Astrocyte (in vitro differentiated cells and primary cell): ENCODE results near the gene ADSS1. TPM values are rescaled to one million over a fixed set of nuclear protein-coding genes. Genes with fewer than 3 reads are reported as not detected.

Experiments
- DNase-seq: peaks from one replicate; pipeline ENCODE4 v3.0.0-alpha.2; 2010; ENCODE audit warnings: low read depth
- FAIRE-seq: peaks from 2 replicates; lab custom pipeline; 2011; peaks lifted over from hg19 to GRCh38; lab: Jason Lieb, UNC
- H2AFZ ChIP-seq: 2 replicates; pipeline ENCODE4 v1.6.0; 2012; ENCODE audit warnings: low read depth, low read length, inconsistent platforms
- H3K27ac ChIP-seq: 2 replicates; pipeline ENCODE4 v1.5.1; 2011; ENCODE audit warnings: low read depth, low read length, inconsistent platforms
- H3K27me3 ChIP-seq: 2 replicates; pipeline ENCODE4 v1.6.0; 2011; ENCODE audit warnings: low read length, inconsistent platforms; ENCODE audit not compliant: insufficient read depth
- H3K36me3 ChIP-seq: 2 replicates; pipeline ENCODE4 v1.5.1; 2011; ENCODE audit warnings: low read length, inconsistent platforms; ENCODE audit not compliant: insufficient read depth
- H3K4me1 ChIP-seq: 2 replicates; pipeline ENCODE4 v1.5.1; 2011; ENCODE audit warnings: low read length, inconsistent platforms; ENCODE audit not compliant: insufficient read depth
- H3K4me2 ChIP-seq: 2 replicates; pipeline ENCODE4 v1.6.0; 2012; ENCODE audit warnings: low read length, inconsistent platforms
- H3K4me3 ChIP-seq: 2 replicates; pipeline ENCODE4 v1.5.1; 2011; ENCODE audit warnings: low read depth, mild to moderate bottlenecking, low read length, inconsistent platforms; ENCODE audit not compliant: insufficient read depth
- H3K79me2 ChIP-seq: 2 replicates; pipeline ENCODE4 v1.6.0; 2012; ENCODE audit warnings: mild to moderate bottlenecking, low read length, inconsistent platforms; ENCODE audit not compliant: insufficient read depth
- H3K9ac ChIP-seq: 2 replicates; pipeline ENCODE4 v1.6.0; 2012; ENCODE audit warnings: mild to moderate bottlenecking, low read length, inconsistent platforms
- H3K9me3 ChIP-seq: 2 replicates; pipeline ENCODE4 v1.5.1; 2012; ENCODE audit warnings: low read depth, mild to moderate bottlenecking, low read length, inconsistent platforms; ENCODE audit not compliant: insufficient read depth
- H4K20me1 ChIP-seq: 2 replicates; pipeline ENCODE4 v1.6.0; 2012; ENCODE audit warnings: low read length, inconsistent platforms; ENCODE audit not compliant: insufficient read depth
- H3K27ac Mint-ChIP-seq: one replicate; pipeline ENCODE4 v1.8.0; 2021; ENCODE audit warnings: mild to moderate bottlenecking, mixed read lengths; ENCODE audit not compliant: unreplicated experiment
- H3K27me3 Mint-ChIP-seq: one replicate; pipeline ENCODE4 v1.8.0; 2021; ENCODE audit warnings: low read depth, mixed read lengths; ENCODE audit not compliant: unreplicated experiment
- H3K36me3 Mint-ChIP-seq: one replicate; pipeline ENCODE4 v1.8.0; 2021; ENCODE audit warnings: low read depth, mixed read lengths; ENCODE audit not compliant: unreplicated experiment
- H3K4me1 Mint-ChIP-seq: one replicate; pipeline ENCODE4 v1.8.0; 2021; ENCODE audit warnings: low read depth, mixed read lengths; ENCODE audit not compliant: unreplicated experiment
- H3K4me3 Mint-ChIP-seq: one replicate; pipeline ENCODE4 v1.8.0; 2021; ENCODE audit warnings: mild to moderate bottlenecking, moderate library complexity, mixed read lengths; ENCODE audit not compliant: unreplicated experiment
- H3K9me3 Mint-ChIP-seq: one replicate; pipeline ENCODE4 v1.8.0; 2021; ENCODE audit warnings: mild to moderate bottlenecking, mixed read lengths; ENCODE audit not compliant: unreplicated experiment
- CTCF ChIP-seq: IDR thresholded peaks from 2 replicates; pipeline ENCODE4 v1.5.1; 2011; ENCODE audit warnings: low read depth, mild to moderate bottlenecking, inconsistent platforms, low read length, moderate library complexity; ENCODE audit not compliant: insufficient read depth
- EZH2 ChIP-seq: IDR thresholded peaks from 2 replicates; pipeline ENCODE4 v1.6.1; 2012; ENCODE audit warnings: mild to moderate bottlenecking, low read length, inconsistent platforms; ENCODE audit not compliant: insufficient read depth
- total RNA-seq: library from RNA; stranded (reverse); gene quantifications from 2 replicates; pipeline ENCODE4 v1.2.1, GENCODE V29; 2021

The ADSS1 gene
- total RNA-seq, 1 donor from 2014 or later = 4.4 TPM

GRCh38 chr14:104693482-104694431, 30.3 kb upstream of the ADSS1 start:
- no peak for FAIRE-seq

GRCh38 chr14:104694475-104694950, 29.5 kb upstream of the ADSS1 start:
- H3K9me3 Mint-ChIP-seq = no peaks in the 10 kb centered on the region
- Histone ChIP-seq H3K4me2 (peak overlapping the region; percentile 35), H3K36me3 (peaks cover 5% of the 10 kb centered on the region), H3K79me2 (peaks cover 98% of the 10 kb centered on the region), H3K4me1 (peaks cover 57% of the 10 kb centered on the region), H2AFZ (no peak overlapping the region), H3K9ac (peak overlapping the region; percentile 6), H3K27me3 (no peaks in the 10 kb centered on the region), H4K20me1 (peaks cover 96% of the 10 kb centered on the region), H3K27ac (peak overlapping the region; percentile 7), H3K4me3 (no peak overlapping the region), H3K9me3 (no peaks in the 10 kb centered on the region)
- no peak overlapping the region for H3K4me3 Mint-ChIP-seq
- no peak for FAIRE-seq
- no peak for DNase-seq
- H3K4me1 Mint-ChIP-seq = peaks cover 25% of the 10 kb centered on the region
- TF ChIP-seq CTCF (no peak), EZH2 (no peak)
- peaks cover 9% of the 10 kb centered on the region for H3K36me3 Mint-ChIP-seq
- no peaks in the 10 kb centered on the region for H3K27me3 Mint-ChIP-seq
- H3K27ac Mint-ChIP-seq = no peak overlapping the region

More at GRCh38 chr14:104693482-104694431, 30.3 kb upstream of the ADSS1 start:
- Histone ChIP-seq H2AFZ (no peak overlapping the region), H3K36me3 (peaks cover 5% of the 10 kb centered on the region), H3K4me1 (peaks cover 62% of the 10 kb centered on the region), H3K27ac (no peak overlapping the region), H3K9ac (peak overlapping the region; percentile 6), H4K20me1 (peaks cover 88% of the 10 kb centered on the region), H3K9me3 (no peaks in the 10 kb centered on the region), H3K4me3 (no peak overlapping the region), H3K79me2 (peaks cover 91% of the 10 kb centered on the region), H3K4me2 (peak overlapping the region; percentile 35), H3K27me3 (no peaks in the 10 kb centered on the region)
- no peaks in the 10 kb centered on the region for H3K9me3 Mint-ChIP-seq
- no peak for TF ChIP-seq CTCF
- no peak for TF ChIP-seq EZH2
- DNase-seq = no peak
- peaks cover 9% of the 10 kb centered on the region for H3K36me3 Mint-ChIP-seq
- peaks cover 25% of the 10 kb centered on the region for H3K4me1 Mint-ChIP-seq
- H3K27ac Mint-ChIP-seq = no peak overlapping the region
- no peak overlapping the region for H3K4me3 Mint-ChIP-seq
- no peaks in the 10 kb centered on the region for H3K27me3 Mint-ChIP-seq
